ENCODE data around the gene LRIG1.

Gene LRIG1

GRCh38 chr3:66419036-66419435 lies 81.8 kb downstream of the LRIG1 start:
- no peak overlapping the region for H3K4me3 ChIP-seq (ENCODE audit: low read depth, low read length)
- TF ChIP-seq CTCF (IDR thresholded peaks at IDR 0.05; ENCODE audit: borderline replicate concordance, insufficient read depth, low read depth, low read length), result no peak

- TF ChIP-seq CTCF (IDR thresholded peaks at IDR 0.05; ENCODE audit: borderline replicate concordance, insufficient read depth, low read depth, low read length), result no peak
- no peak overlapping the region for H3K4me3 ChIP-seq (ENCODE audit: low read depth, low read length)
Measured at GRCh38 chr3:66418475-66418931, 82.3 kb downstream of the LRIG1 start.

- no peak for TF ChIP-seq CTCF (IDR thresholded peaks at IDR 0.05; ENCODE audit: borderline replicate concordance, insufficient read depth, low read depth, low read length)
- no peak overlapping the region for H3K4me3 ChIP-seq (ENCODE audit: low read depth, low read length)
Measured at GRCh38 chr3:66416556-66417304, 84.1 kb downstream of the LRIG1 start.

- no peak for TF ChIP-seq CTCF (IDR thresholded peaks at IDR 0.05; ENCODE audit: borderline replicate concordance, insufficient read depth, low read depth, low read length)
- H3K4me3 ChIP-seq (ENCODE audit: low read depth, low read length), result no peak overlapping the region
Measured at GRCh38 chr3:66415867-66416428, 84.9 kb downstream of the LRIG1 start.

- TF ChIP-seq CTCF (IDR thresholded peaks at IDR 0.05; ENCODE audit: borderline replicate concordance, insufficient read depth, low read depth, low read length), result no peak
Measured at GRCh38 chr3:66414846-66415245, 86.0 kb downstream of the LRIG1 start.

GRCh38 chr3:66413151-66413751 lies 87.6 kb downstream of the LRIG1 start:
- no peak overlapping the region for H3K4me3 ChIP-seq (ENCODE audit: low read depth, low read length)
- no peak for TF ChIP-seq CTCF (IDR thresholded peaks at IDR 0.05; ENCODE audit: borderline replicate concordance, insufficient read depth, low read depth, low read length)

More at GRCh38 chr3:66414846-66415245, 86.0 kb downstream of the LRIG1 start:
- no peak overlapping the region for H3K4me3 ChIP-seq (ENCODE audit: low read depth, low read length)

Data from GM12875 (cell line).